ENCODE data around the gene SLC27A3.

GRCh38 chr1:153827168-153827964 is 52.2 kb downstream of the SLC27A3 start:
- peak; percentile 72 for TF ChIP-seq CTCF (conservative IDR thresholded peaks at IDR 0.05; ENCODE audit: low read length)
- no peak for TF ChIP-seq EZH2phosphoT487 (IDR thresholded peaks at IDR 0.05; ENCODE audit: borderline replicate concordance, low read depth, low read length)
